ENCODE results near the gene ACER1. TPM values are rescaled to one million over a fixed set of nuclear protein-coding genes. Genes with fewer than 3 reads are reported as not detected.
A peak's percentile ranks its signal among the peaks of the same experiment; 100 is the strongest.

ACER1 gene
- polyA plus RNA-seq, 1 of the 3 experiments (the other 2 are of a cell fraction), result not detected

GRCh38 chr19:6274756-6275155 lies 58.7 kb downstream of the ACER1 start:
- peak; percentile 60 for DNase-seq
- Histone ChIP-seq H2AFZ (ENCODE audit: low read depth) (no peak overlapping the region), H3K9me2 (no peaks in the 10 kb centered on the region), H3K36me3 (replicated peaks in 1 of 2; ENCODE audit: control insufficient read depth in 1 of 2, insufficient read depth in 2 of 2, low read length in 1 of 2) (peaks cover 5 to 10% of the 10 kb centered on the region in 2 experiments), H3K27ac (ENCODE audit: low read depth in 2 of 2, low read length in 1 of 2) (peak overlapping the region; percentile 82 to 99), H4K20me1 (ENCODE audit: insufficient read depth) (peaks cover 91% of the 10 kb centered on the region), H3K9ac (peak overlapping the region; percentile 49; the same call in 1 of the 2 replicates), H3K79me2 (ENCODE audit: insufficient read depth) (peaks cover 91% of the 10 kb centered on the region), H3K4me2 (peak overlapping the region; percentile 82), H3K4me3 (ENCODE audit: low read depth in 2 of 2, low read length in 1 of 2) (no peak overlapping the region), H3K4me1 (ENCODE audit: control insufficient read depth in 1 of 2, insufficient read depth in 2 of 2, low read depth in 1 of 2, low read length in 1 of 2) (peaks cover 44 to 91% of the 10 kb centered on the region in 2 experiments), H3F3A (replicated peaks; ENCODE audit: insufficient read depth) (peaks cover 14% of the 10 kb centered on the region), H3K9me3 (no peaks in the 10 kb centered on the region), H3K27me3 (ENCODE audit: insufficient read depth) (no peaks in the 10 kb centered on the region)
- WGBS (ENCODE audit: low lambda C conversion rate), result 83% methylated on average over 10 of the region's 15 CpGs
- ChIA-PET CTCF (interaction anchor here (0.7 to 3.8 kb wide), 3 partner anchors 14 to 89 kb away, joined by 3 to 24 read pairs (median 16); no protein-coding TSS in a partner anchor), POLR2A (interaction anchor here (0.6 kb wide), 1 partner anchor 812 kb away, joined by 3 read pairs; no protein-coding TSS in a partner anchor)
- TF ChIP-seq ZBTB33 (IDR thresholded peaks at IDR 0.05; ENCODE audit: borderline replicate concordance, low read depth) (no peak), CTCF (IDR thresholded peaks at IDR 0.05) (no peak), EP300 (IDR thresholded peaks at IDR 0.05; ENCODE audit: borderline replicate concordance in 1 of 2, low read depth in 1 of 2, low read length in 1 of 2) (no peak), NFIC (IDR thresholded peaks at IDR 0.05; ENCODE audit: borderline replicate concordance) (no peak), JUND (IDR thresholded peaks at IDR 0.05) (no peak), CHD2 (IDR thresholded peaks at IDR 0.05; ENCODE audit: low read length, partially characterized antibody) (no peak), YY1 (IDR thresholded peaks at IDR 0.05; ENCODE audit: low read depth) (no peak)

GRCh38 chr19:6273701-6274601 lies 59.5 kb downstream of the ACER1 start:
- ChIA-PET POLR2A (interaction anchor here (0.6 kb wide), 1 partner anchor 813 kb away, joined by 3 read pairs; no protein-coding TSS in a partner anchor), CTCF (interaction anchor here (0.7 to 3.8 kb wide), 4 partner anchors 14 to 286 kb away, joined by 3 to 24 read pairs (median 10); no protein-coding TSS in a partner anchor)
- Histone ChIP-seq H3K9me3 (no peaks in the 10 kb centered on the region), H3K36me3 (replicated peaks in 1 of 2; ENCODE audit: control insufficient read depth in 1 of 2, insufficient read depth in 2 of 2, low read length in 1 of 2) (peaks cover 5 to 17% of the 10 kb centered on the region in 2 experiments), H4K20me1 (ENCODE audit: insufficient read depth) (peaks cover 90% of the 10 kb centered on the region), H3K27me3 (ENCODE audit: insufficient read depth) (no peaks in the 10 kb centered on the region), H3K9me2 (no peaks in the 10 kb centered on the region), H3K9ac (peak overlapping the region; percentile 49; the same call in 1 of the 2 replicates), H2AFZ (ENCODE audit: low read depth) (no peak overlapping the region), H3K4me2 (peak overlapping the region; percentile 82), H3K4me1 (ENCODE audit: control insufficient read depth in 1 of 2, insufficient read depth in 2 of 2, low read depth in 1 of 2, low read length in 1 of 2) (peaks cover 44 to 93% of the 10 kb centered on the region in 2 experiments), H3K79me2 (ENCODE audit: insufficient read depth) (peaks cover 94% of the 10 kb centered on the region), H3K27ac (ENCODE audit: low read depth in 2 of 2, low read length in 1 of 2) (peak overlapping the region; percentile 82 to 99), H3F3A (replicated peaks; ENCODE audit: insufficient read depth) (peaks cover 14% of the 10 kb centered on the region), H3K4me3 (ENCODE audit: low read depth in 2 of 2, low read length in 1 of 2) (peak overlapping the region; percentile 15 to 54)
- peak; percentile 74 for DNase-seq
- 25% methylated on average over 13 of the region's 30 CpGs for WGBS (ENCODE audit: low lambda C conversion rate)
- TF ChIP-seq CTCF (IDR thresholded peaks at IDR 0.05), result no peak
- 0 out of 2 replicates have a peak, but pooled peaks have one; percentile 6 for TF ChIP-seq REST (IDR thresholded peaks at IDR 0.05; ENCODE audit: low read depth, low read length)
- TF ChIP-seq RAD21 (IDR thresholded peaks at IDR 0.05; ENCODE audit: low read length), result no peak
- TF ChIP-seq GABPA (IDR thresholded peaks at IDR 0.05; ENCODE audit: low read depth), result 0 out of 2 replicates have a peak, but pooled peaks have one; percentile 11
- peak; percentile 69 for TF ChIP-seq NFIC (IDR thresholded peaks at IDR 0.05; ENCODE audit: borderline replicate concordance)
- peak; percentile 15; the same call in 1 of the 2 replicates for TF ChIP-seq FOSL2 (IDR thresholded peaks at IDR 0.05; ENCODE audit: borderline replicate concordance, low read depth)
- 0 out of 2 replicates have a peak, but pooled peaks have one; percentile 29 for TF ChIP-seq ELF1 (IDR thresholded peaks at IDR 0.05)

All from SK-N-SH (cell line).